Measurements from ENCODE around the gene STUB1. TPM values are rescaled to one million over a fixed set of nuclear protein-coding genes. Genes with fewer than 3 reads are reported as not detected.
A peak's percentile ranks its signal among the peaks of the same experiment; 100 is the strongest.

The STUB1 gene
- total and polyA plus RNA-seq, 10 of the 15 experiments (the other 5 are each of a cell fraction or from before 2014, with no cell fraction given): 4.2 to 136 (median 67.1) TPM

GRCh38 chr16:679814-680624 lies at the start of gene STUB1 (continued):
- TF ChIP-seq ZBTB11 (CRISPR knock-in tag; IDR thresholded peaks at IDR 0.05): peak; percentile 34
- peak; percentile 57 for TF ChIP-seq NRF1 (conservative IDR thresholded peaks at IDR 0.05; ENCODE audit: low read depth, low read length)
- no peak for TF ChIP-seq MEF2A (IDR thresholded peaks at IDR 0.05; ENCODE audit: insufficient read depth, low read depth, low read length)
- TF ChIP-seq ZSCAN29 (IDR thresholded peaks at IDR 0.05): 0 out of 2 replicates have a peak, but pooled peaks have one; percentile 18
- no peak for TF ChIP-seq BMI1 (IDR thresholded peaks at IDR 0.05; ENCODE audit: borderline replicate concordance)
- peak; percentile 75 to 91; a peak in 3 of 4 replicates for TF ChIP-seq BHLHE40 (IDR thresholded peaks at IDR 0.05; ENCODE audit: borderline replicate concordance in 1 of 2, low read depth in 2 of 2, low read length in 1 of 2)
- peak; percentile 54 for TF ChIP-seq DPF2 (IDR thresholded peaks at IDR 0.05)
- peak; percentile 34 for TF ChIP-seq KLF5 (IDR thresholded peaks at IDR 0.05; ENCODE audit: partially characterized antibody)
- TF ChIP-seq BACH1 (IDR thresholded peaks at IDR 0.05; ENCODE audit: borderline replicate concordance): peak; percentile 91
- TF ChIP-seq TBL1XR1 (IDR thresholded peaks at IDR 0.05; ENCODE audit: low read depth, low read length): 0 out of 2 replicates have a peak, but pooled peaks have one; percentile 15
- no peak for TF ChIP-seq CHD4 (IDR thresholded peaks at IDR 0.05)
- peak; percentile 73; the same call in 1 of the 2 replicates for TF ChIP-seq POLR2AphosphoS2 (IDR thresholded peaks at IDR 0.05; ENCODE audit: low read depth, low read length)
- peak; percentile 47; the same call in 1 of the 2 replicates for TF ChIP-seq YY1 (IDR thresholded peaks at IDR 0.05; ENCODE audit: low read depth, low read length)
- peak; percentile 94 for TF ChIP-seq GATAD2B (conservative IDR thresholded peaks at IDR 0.05; ENCODE audit: low read depth)
- peak; percentile 54 for TF ChIP-seq SP1 (IDR thresholded peaks at IDR 0.05; ENCODE audit: low read depth, low read length)
- TF ChIP-seq MYB (IDR thresholded peaks at IDR 0.05; ENCODE audit: borderline replicate concordance, low read depth, low read length): no peak
- TF ChIP-seq SREBF2 (IDR thresholded peaks at IDR 0.05; ENCODE audit: low read length): no peak
- TF ChIP-seq, protein P1, sequence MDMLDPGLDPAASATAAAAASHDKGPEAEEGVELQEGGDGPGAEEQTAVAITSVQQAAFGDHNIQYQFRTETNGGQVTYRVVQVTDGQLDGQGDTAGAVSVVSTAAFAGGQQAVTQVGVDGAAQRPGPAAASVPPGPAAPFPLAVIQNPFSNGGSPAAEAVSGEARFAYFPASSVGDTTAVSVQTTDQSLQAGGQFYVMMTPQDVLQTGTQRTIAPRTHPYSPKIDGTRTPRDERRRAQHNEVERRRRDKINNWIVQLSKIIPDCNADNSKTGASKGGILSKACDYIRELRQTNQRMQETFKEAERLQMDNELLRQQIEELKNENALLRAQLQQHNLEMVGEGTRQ (IDR thresholded peaks at IDR 0.05; ENCODE audit: borderline replicate concordance, low read depth, low read length): no peak
- 0 out of 2 replicates have a peak, but pooled peaks have one; percentile 60 for TF ChIP-seq NR2F1 (conservative IDR thresholded peaks at IDR 0.05)
- 0 out of 2 replicates have a peak, but pooled peaks have one; percentile 26 for TF ChIP-seq NFXL1 (IDR thresholded peaks at IDR 0.05; ENCODE audit: borderline replicate concordance)
- TF ChIP-seq CBFB (IDR thresholded peaks at IDR 0.05; ENCODE audit: low read depth): no peak
- TF ChIP-seq RB1 (IDR thresholded peaks at IDR 0.05; ENCODE audit: borderline replicate concordance): peak; percentile 62; the same call in 1 of the 2 replicates
- no peak for TF ChIP-seq NFYA (IDR thresholded peaks at IDR 0.05; ENCODE audit: borderline replicate concordance, low read depth, low read length)
- 0 out of 2 replicates have a peak, but pooled peaks have one; percentile 47 for TF ChIP-seq ZNF217 (IDR thresholded peaks at IDR 0.05)
- no peak for TF ChIP-seq ZZZ3 (IDR thresholded peaks at IDR 0.05; ENCODE audit: control insufficient read depth, insufficient read length, low read depth)
- peak; percentile 45; the same call in 1 of the 2 replicates for TF ChIP-seq NBN (IDR thresholded peaks at IDR 0.05)
- TF ChIP-seq NR2C1 (IDR thresholded peaks at IDR 0.05): peak; percentile 20; the same call in 1 of the 2 replicates
